D341Med (cell line): Measurements from ENCODE around the gene ADARB1.
A peak's percentile ranks its signal among the peaks of the same experiment; 100 is the strongest.
"Not testable (repeated sequence)": the region's sequence is repeated elsewhere in the genome, so short reads cannot be mapped to it uniquely, and the experiment has no call there.

Experiments used
- DNase-seq: peaks from one replicate; pipeline ENCODE4 v3.0.0; 2012; ENCODE audit warnings: low spot score

The ADARB1 gene

GRCh38 chr21:45074048-45074817, at the start of gene ADARB1:
Gene ADARB1 (plus strand): TSS chr21:45074580. CDS start chr21:45171657, 97,077 bp downstream.
- DNase-seq: peak; percentile 99

- no peak for DNase-seq
These were observed 48.2 kb upstream of the ADARB1 start for GRCh38 chr21:45026066-45026745.

- DNase-seq: no peak
These were observed 47.6 kb upstream of the ADARB1 start for GRCh38 chr21:45026826-45027225.

- peak; percentile 26 for DNase-seq
These were observed 46.9 kb upstream of the ADARB1 start for GRCh38 chr21:45027241-45028196.

GRCh38 chr21:45028645-45029044, 45.7 kb upstream of the ADARB1 start:
- DNase-seq: not testable (repeated sequence)

- DNase-seq: no peak
These were observed 45.0 kb upstream of the ADARB1 start for GRCh38 chr21:45029298-45029947.

GRCh38 chr21:45029948-45030681, 44.3 kb upstream of the ADARB1 start:
- DNase-seq: no peak

- no peak for DNase-seq
These were observed 43.5 kb upstream of the ADARB1 start for GRCh38 chr21:45030682-45031570.

GRCh38 chr21:45031571-45032191, 42.7 kb upstream of the ADARB1 start:
- no peak for DNase-seq

- no peak for DNase-seq
These were observed 42.0 kb upstream of the ADARB1 start for GRCh38 chr21:45032332-45032731.

- DNase-seq: no peak
These were observed 41.2 kb upstream of the ADARB1 start for GRCh38 chr21:45032977-45033710.

- DNase-seq: no peak
These were observed 40.4 kb upstream of the ADARB1 start for GRCh38 chr21:45033791-45034555.

- no peak for DNase-seq
These were observed 39.6 kb upstream of the ADARB1 start for GRCh38 chr21:45034556-45035476.

GRCh38 chr21:45035477-45035848, 38.9 kb upstream of the ADARB1 start:
- no peak for DNase-seq

- no peak for DNase-seq
These were observed 37.8 kb upstream of the ADARB1 start for GRCh38 chr21:45036630-45037029.

GRCh38 chr21:45037986-45038385, 36.4 kb upstream of the ADARB1 start:
- no peak for DNase-seq
